Testis (tissue), 3 donors: ENCODE measurements around the gene TSBP1. TPM values are rescaled to one million over a fixed set of nuclear protein-coding genes. Genes with fewer than 3 reads are reported as not detected.
"Not testable (repeated sequence)": the region's sequence is repeated elsewhere in the genome, so short reads cannot be mapped to it uniquely, and the experiment has no call there.

Experiments
- DNase-seq: peaks from one replicate; pipeline ENCODE4 v3.0.0-alpha.2; 2019
- H3K27ac ChIP-seq, 2 donors: fragments of 200-600 bp; sonication (generic); one replicate each; pipeline ENCODE4 v1.5.1; 2019
- H3K27me3 ChIP-seq: fragments of 200-600 bp; sonication (generic); one replicate; pipeline ENCODE4 v1.5.1; 2019
- H3K36me3 ChIP-seq: fragments of 200-600 bp; sonication (generic); one replicate; pipeline ENCODE4 v1.5.1; 2017; ENCODE audit warnings: low read depth; ENCODE audit errors: missing control alignments
- H3K4me1 ChIP-seq: fragments of 200-600 bp; sonication (generic); one replicate; pipeline ENCODE4 v1.5.1; 2019
- H3K4me3 ChIP-seq, 2 donors: fragments of 200-600 bp; sonication (generic); one replicate each; pipeline ENCODE4 v1.5.1; 2017 to 2019
- H3K9me3 ChIP-seq: fragments of 200-600 bp; sonication (generic); one replicate; pipeline ENCODE4 v1.5.1; 2017
- POLR2A ChIP-seq: fragments of 450-650 bp; IDR thresholded peaks from one replicate; pipeline ENCODE4 v1.6.1; 2017; ENCODE audit warnings: antibody characterized with exemption, mild to moderate bottlenecking, moderate library complexity
- WGBS, 2 donors: methylation state at CpG; one replicate each; pipeline ENCODE4 v1.1.5; 2018; 5-methylcytosine and 5-hydroxymethylcytosine counted together
- intact Hi-C: fragments of 100-400 bp; cut with DNase I; formaldehyde crosslinking; loops from one replicate; pipeline ENCODE4 v1.15.1; 2023; ENCODE audit warnings: low total_unique reads
- polyA plus RNA-seq: library from polyadenylated mRNA; stranded (reverse); fragments of 350-450 nt; fragmentation: Illumina TruSeq; extraction: RNeasy Lipid Tissue Mini Kit (QIAGEN cat#74804); gene quantifications from one replicate; pipeline ENCODE4 v1.2.3, GENCODE V29; 2014; ENCODE audit warnings: low read depth, low replicate concordance; ENCODE audit not compliant: insufficient read depth
- total RNA-seq, 2 donors: library from RNA; depleted of rRNA; stranded (reverse); fragments of >200 nt; gene quantifications; one replicate each; pipeline ENCODE4 v1.2.3, GENCODE V29; 2016
- TF ChIP-seq, protein P1 (sequence below), 3 experiments: fragments of 450-650 bp in 2 of 3; fragments of 200-600 bp in 1 of 3; sonication (generic) in 1 of 3; IDR thresholded peaks; one replicate each; pipeline ENCODE4 v1.5.1; 2016 to 2019; ENCODE audit warnings: antibody characterized with exemption in 3 of 3, mild to moderate bottlenecking in 2 of 3, moderate library complexity in 1 of 3

Gene TSBP1
- total and polyA plus RNA-seq, 3 donors from 2014 or later = 11.8 to 21.0 (median 18.4) TPM

DNA sequence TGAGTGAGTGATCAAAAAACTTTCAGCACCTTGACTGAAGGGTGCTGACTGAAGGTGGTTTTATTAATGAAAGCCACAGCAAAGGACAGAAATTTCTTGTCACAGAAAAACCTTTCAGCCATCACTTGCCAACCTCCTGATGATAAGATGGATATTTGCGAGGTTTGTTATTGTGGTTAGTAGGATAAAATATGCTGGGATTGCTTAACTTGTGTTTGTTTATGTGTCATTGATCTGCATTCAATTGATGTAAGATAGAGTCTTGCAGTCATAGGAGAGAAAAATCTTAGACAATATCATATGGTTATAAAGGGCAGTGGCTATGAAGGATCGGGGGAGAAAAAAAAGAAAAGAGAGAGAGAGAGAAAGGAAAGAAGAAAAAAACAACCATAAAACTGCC, 1.2 kb downstream of the TSBP1 start:
- Histone ChIP-seq H3K36me3 (no peaks in the 10 kb centered on the region), H3K4me1 (no peaks in the 10 kb centered on the region), H3K9me3 (no peaks in the 10 kb centered on the region), H3K27me3 (no peaks in the 10 kb centered on the region), H3K27ac (no peak overlapping the region), H3K4me3 (no peak overlapping the region)
- TF ChIP-seq, protein P1, sequence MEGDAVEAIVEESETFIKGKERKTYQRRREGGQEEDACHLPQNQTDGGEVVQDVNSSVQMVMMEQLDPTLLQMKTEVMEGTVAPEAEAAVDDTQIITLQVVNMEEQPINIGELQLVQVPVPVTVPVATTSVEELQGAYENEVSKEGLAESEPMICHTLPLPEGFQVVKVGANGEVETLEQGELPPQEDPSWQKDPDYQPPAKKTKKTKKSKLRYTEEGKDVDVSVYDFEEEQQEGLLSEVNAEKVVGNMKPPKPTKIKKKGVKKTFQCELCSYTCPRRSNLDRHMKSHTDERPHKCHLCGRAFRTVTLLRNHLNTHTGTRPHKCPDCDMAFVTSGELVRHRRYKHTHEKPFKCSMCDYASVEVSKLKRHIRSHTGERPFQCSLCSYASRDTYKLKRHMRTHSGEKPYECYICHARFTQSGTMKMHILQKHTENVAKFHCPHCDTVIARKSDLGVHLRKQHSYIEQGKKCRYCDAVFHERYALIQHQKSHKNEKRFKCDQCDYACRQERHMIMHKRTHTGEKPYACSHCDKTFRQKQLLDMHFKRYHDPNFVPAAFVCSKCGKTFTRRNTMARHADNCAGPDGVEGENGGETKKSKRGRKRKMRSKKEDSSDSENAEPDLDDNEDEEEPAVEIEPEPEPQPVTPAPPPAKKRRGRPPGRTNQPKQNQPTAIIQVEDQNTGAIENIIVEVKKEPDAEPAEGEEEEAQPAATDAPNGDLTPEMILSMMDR (IDR thresholded peaks at IDR 0.05) = no peak
- TF ChIP-seq POLR2A = no peak
- DNase-seq = no peak
- WGBS, 2 donors = 88 to 90% methylated on average over 2 of the region's 2 CpGs
- intact Hi-C loops = no loop called here

DNA sequence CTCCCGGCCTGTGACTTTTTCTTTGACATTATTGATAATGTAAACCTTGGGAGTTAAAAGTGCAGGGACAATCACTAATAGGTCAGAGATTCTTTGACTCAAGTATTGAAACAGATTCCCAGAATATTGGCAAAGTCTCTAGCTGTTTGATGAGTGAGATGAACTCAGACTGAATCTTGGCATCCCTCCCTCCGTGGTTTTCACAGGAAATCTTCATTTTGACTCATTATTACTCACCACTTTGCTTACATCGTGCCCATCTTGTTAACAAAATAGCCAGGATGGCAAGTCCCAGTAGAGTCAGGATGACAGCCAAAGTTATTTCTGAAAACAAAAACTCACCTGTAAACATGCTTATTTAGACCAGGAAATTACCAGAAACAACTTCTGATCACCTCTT, 2.0 kb downstream of the TSBP1 start:
- H3K36me3 ChIP-seq = no peaks in the 10 kb centered on the region
- intact Hi-C loops = no loop called here
- no peaks in the 10 kb centered on the region for H3K27me3 ChIP-seq
- H3K9me3 ChIP-seq = no peaks in the 10 kb centered on the region
- WGBS, 2 donors = 56 to 74% methylated on average over 3 of the region's 3 CpGs
- no peak for DNase-seq
- no peak overlapping the region for H3K27ac ChIP-seq
- H3K4me1 ChIP-seq = no peaks in the 10 kb centered on the region
- TF ChIP-seq, protein P1 (IDR thresholded peaks at IDR 0.05) = no peak
- TF ChIP-seq POLR2A = no peak
- H3K4me3 ChIP-seq = no peak overlapping the region

DNA sequence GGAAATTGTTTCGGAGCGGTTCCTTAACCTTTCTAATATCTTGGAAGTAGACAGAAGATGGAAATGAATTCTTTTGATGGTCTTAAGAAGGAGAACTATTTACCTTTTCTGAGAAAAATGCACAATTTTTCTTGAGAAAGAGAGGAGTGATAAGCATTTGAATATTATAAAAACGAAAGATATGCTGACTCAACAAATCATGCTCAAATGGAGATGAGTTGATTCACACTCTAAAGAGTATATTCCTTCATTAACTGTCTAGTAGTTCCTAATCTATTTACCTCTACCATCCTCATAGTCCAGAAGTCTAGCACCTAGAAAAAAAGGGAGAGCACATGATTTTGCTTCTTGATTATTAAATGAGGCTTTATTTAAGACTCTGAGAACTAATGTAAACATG, 4.1 kb downstream of the TSBP1 start:
- no peak for DNase-seq
- intact Hi-C loops = no loop called here
- Histone ChIP-seq H3K4me1 (no peaks in the 10 kb centered on the region), H3K4me3 (no peak overlapping the region), H3K9me3 (no peaks in the 10 kb centered on the region), H3K27ac (no peak overlapping the region), H3K36me3 (no peaks in the 10 kb centered on the region), H3K27me3 (no peaks in the 10 kb centered on the region)
- TF ChIP-seq, protein P1 (IDR thresholded peaks at IDR 0.05) = no peak
- TF ChIP-seq POLR2A = no peak
- 94% methylated on average over 3 of the region's 3 CpGs for WGBS, 2 donors

DNA sequence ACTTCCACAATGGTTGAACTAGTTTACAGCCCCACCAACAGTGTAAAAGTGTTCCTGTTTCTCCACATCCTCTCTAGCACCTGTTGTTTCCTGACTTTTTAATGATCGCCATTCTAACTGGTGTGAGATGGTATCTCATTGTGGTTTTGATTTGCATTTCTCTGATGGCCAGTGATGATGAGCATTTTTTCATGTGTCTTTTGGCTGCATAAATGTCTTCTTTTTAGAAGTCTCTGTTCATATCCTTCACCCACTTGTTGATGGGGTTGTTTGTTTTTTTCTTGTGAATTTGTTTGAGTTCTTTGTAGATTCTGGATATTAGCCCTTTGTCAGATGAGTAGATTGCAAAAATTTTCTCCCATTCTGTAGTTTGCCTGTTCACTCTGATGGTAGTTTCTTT, 12.5 kb downstream of the TSBP1 start:
- H3K4me1 ChIP-seq, H3K36me3 ChIP-seq, H3K27me3 ChIP-seq, intact Hi-C loops, H3K27ac ChIP-seq, DNase-seq, H3K4me3 ChIP-seq, H3K9me3 ChIP-seq: not testable (repeated sequence)
- 85 to 89% methylated on average over 1 of the region's 1 CpG for WGBS, 2 donors

DNA sequence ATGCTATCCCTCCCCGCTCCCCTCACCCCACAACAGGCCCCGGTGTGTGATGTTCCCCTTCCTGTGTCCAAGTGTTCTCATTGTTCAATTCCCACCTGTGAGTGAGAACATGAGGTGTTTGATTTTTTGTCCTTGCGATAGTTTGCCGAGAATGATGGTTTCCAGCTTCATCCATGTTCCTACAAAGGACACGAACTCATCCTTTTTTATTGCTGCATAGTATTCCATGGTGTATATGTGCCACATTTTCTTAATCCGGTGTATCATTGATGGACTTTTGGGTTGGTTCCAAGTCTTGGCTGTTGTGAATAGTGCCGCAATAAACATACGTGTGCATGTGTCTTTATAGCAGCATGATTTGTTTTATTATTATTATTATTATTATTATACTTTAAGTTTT, 13.2 kb downstream of the TSBP1 start:
- 73 to 79% methylated on average over 8 of the region's 8 CpGs for WGBS, 2 donors
- intact Hi-C loops = not testable (repeated sequence)

DNA sequence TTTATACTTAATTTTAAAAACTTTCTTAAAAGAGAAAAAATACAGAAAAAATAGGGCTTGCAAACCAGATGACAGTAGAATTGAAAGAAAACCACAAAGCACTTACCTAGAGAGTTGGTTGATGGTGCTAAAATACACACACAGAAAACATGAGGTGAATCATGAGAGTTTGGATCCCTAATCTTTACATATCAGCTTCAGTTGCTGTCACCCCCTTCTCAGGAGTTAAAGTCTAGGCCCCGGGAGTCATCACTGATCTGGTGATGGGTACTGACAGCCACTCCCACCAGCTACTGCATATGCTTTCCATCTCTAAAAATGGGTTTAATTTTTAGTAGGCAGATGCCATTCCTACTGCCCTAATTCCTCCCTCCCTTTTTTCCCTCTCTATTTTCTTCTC, 16.7 kb downstream of the TSBP1 start:
- H3K9me3 ChIP-seq = no peaks in the 10 kb centered on the region
- no peak overlapping the region for H3K27ac ChIP-seq
- 83% methylated on average over 1 of the region's 1 CpG for WGBS, 2 donors
- H3K4me1 ChIP-seq = no peaks in the 10 kb centered on the region
- no peak overlapping the region for H3K4me3 ChIP-seq
- no peaks in the 10 kb centered on the region for H3K36me3 ChIP-seq
- DNase-seq = no peak
- TF ChIP-seq, protein P1 (IDR thresholded peaks at IDR 0.05) = no peak
- no peak for TF ChIP-seq POLR2A
- no peaks in the 10 kb centered on the region for H3K27me3 ChIP-seq
- intact Hi-C loops = no loop called here

More for the DNA sequence above, 13.2 kb downstream of the TSBP1 start:
- H3K27me3 ChIP-seq, H3K36me3 ChIP-seq, DNase-seq, H3K4me3 ChIP-seq, H3K9me3 ChIP-seq, H3K27ac ChIP-seq, H3K4me1 ChIP-seq: not testable (repeated sequence)
